Measurements from ENCODE around the gene EPHA2. TPM values are rescaled to one million over a fixed set of nuclear protein-coding genes. Genes with fewer than 3 reads are reported as not detected.

Gene EPHA2
- total and polyA plus RNA-seq, 3 donors from 2014 or later = 5.1 to 14.1 (median 5.7) TPM

DNA sequence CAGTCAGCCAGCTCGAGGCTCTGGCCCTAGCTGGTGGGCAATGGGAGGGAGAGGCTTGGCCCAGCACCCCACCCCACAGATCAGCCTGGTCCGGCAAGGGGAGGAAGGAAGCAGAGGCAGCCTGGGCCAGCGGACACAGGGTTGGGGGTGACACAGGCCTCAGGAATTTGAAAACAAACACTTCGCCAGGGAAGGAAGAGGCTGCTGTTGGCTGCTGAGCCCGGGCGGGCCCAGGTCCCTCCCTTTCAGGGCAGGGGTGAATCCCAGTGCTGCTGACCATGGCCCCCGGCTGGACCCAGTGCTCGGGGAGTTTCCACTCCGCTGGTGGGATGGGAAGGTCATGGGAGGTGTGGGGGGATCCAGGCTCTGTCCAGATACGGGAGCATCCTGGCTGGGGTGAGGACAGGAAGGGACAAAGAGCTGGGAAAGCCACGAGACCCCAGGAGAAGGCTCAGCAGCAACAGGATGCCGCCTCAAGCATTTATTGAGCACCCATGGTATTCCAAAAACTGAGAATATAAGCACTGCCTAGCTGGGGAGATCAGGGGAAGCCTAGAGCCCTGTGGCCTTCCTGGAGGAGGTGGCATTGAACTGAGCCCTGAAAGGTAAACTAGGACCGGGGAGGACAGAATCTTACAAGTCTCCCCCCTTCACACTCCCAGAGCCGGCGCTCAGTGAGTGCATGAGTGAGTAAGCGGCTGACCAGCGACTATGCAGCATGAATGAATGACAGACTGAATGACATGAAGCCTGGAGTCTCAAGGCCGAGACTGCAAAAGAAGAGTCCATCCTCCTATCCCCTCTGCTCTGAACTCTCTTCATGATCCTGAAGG, 26.2 kb upstream of the EPHA2 start:
- no peak overlapping the region for H3K4me3 ChIP-seq
- WGBS, 2 donors = 52 to 65% methylated on average over 15 to 18 of the region's 18 CpGs
- TF ChIP-seq POLR2A (IDR thresholded peaks at IDR 0.05) = no peak
- no peak for TF ChIP-seq CTCF (IDR thresholded peaks at IDR 0.05)
- DNase-seq = peak; percentile 85
- H3K9me3 ChIP-seq = no peaks in the 10 kb centered on the region
- H3K36me3 ChIP-seq (ENCODE audit: low read depth, missing control alignments) = no peaks in the 10 kb centered on the region
- no peaks in the 10 kb centered on the region for H3K27me3 ChIP-seq
- intact Hi-C loops (cut with DNase I; ENCODE audit: low total_unique reads) = loop anchor here (2.0 kb wide), 1 partner anchor 101 kb away; no protein-coding TSS in a partner anchor
- H3K4me1 ChIP-seq = peaks cover 9% of the 10 kb centered on the region
- peak overlapping the region; percentile 23 to 82 for H3K27ac ChIP-seq

- intact Hi-C loops (cut with DNase I; ENCODE audit: low total_unique reads) = no loop called here
- H3K4me1 ChIP-seq = peaks cover 25% of the 10 kb centered on the region
Measured at GRCh38 chr1:16180291-16180824, 24.5 kb upstream of the EPHA2 start.

GRCh38 chr1:16178596-16179497, 23.0 kb upstream of the EPHA2 start:
- DNase-seq = no peak
- WGBS, 2 donors = 90 to 92% methylated on average over 19 of the region's 19 CpGs
- H3K36me3 ChIP-seq (ENCODE audit: low read depth, missing control alignments) = no peaks in the 10 kb centered on the region
- no peaks in the 10 kb centered on the region for H3K9me3 ChIP-seq
- no peak overlapping the region for H3K27ac ChIP-seq
- TF ChIP-seq CTCF (IDR thresholded peaks at IDR 0.05) (no peak), POLR2A (IDR thresholded peaks at IDR 0.05) (no peak)
- no peak overlapping the region for H3K4me3 ChIP-seq
- H3K4me1 ChIP-seq = peaks cover 38% of the 10 kb centered on the region
- no peaks in the 10 kb centered on the region for H3K27me3 ChIP-seq
- intact Hi-C loops (cut with DNase I; ENCODE audit: low total_unique reads) = no loop called here

More at GRCh38 chr1:16180291-16180824, 24.5 kb upstream of the EPHA2 start:
- H3K27ac ChIP-seq = peak overlapping the region in 1 of 2 donors; percentile 82
- no peaks in the 10 kb centered on the region for H3K27me3 ChIP-seq
- H3K4me3 ChIP-seq = no peak overlapping the region
- H3K9me3 ChIP-seq = no peaks in the 10 kb centered on the region
- H3K36me3 ChIP-seq (ENCODE audit: low read depth, missing control alignments) = no peaks in the 10 kb centered on the region
- 83 to 84% methylated on average over 10 to 13 of the region's 13 CpGs for WGBS, 2 donors
- DNase-seq = no peak
- TF ChIP-seq POLR2A (IDR thresholded peaks at IDR 0.05) (no peak), CTCF (IDR thresholded peaks at IDR 0.05) (no peak)

- TF ChIP-seq POLR2A (IDR thresholded peaks at IDR 0.05) = no peak
- no peak for TF ChIP-seq CTCF (IDR thresholded peaks at IDR 0.05)
- no peaks in the 10 kb centered on the region for H3K9me3 ChIP-seq
- H3K27ac ChIP-seq = peak overlapping the region in 1 of 2 donors; percentile 89
- H3K27me3 ChIP-seq = no peaks in the 10 kb centered on the region
- no peak overlapping the region for H3K4me3 ChIP-seq
- peaks cover 42% of the 10 kb centered on the region for H3K4me1 ChIP-seq
- no peaks in the 10 kb centered on the region for H3K36me3 ChIP-seq (ENCODE audit: low read depth, missing control alignments)
- 94 to 100% methylated on average over 3 to 4 of the region's 4 CpGs for WGBS, 2 donors
- intact Hi-C loops (cut with DNase I; ENCODE audit: low total_unique reads) = no loop called here
- DNase-seq = no peak
Measured at GRCh38 chr1:16177306-16177705, 21.4 kb upstream of the EPHA2 start.

Measured in testis (tissue), 3 donors.